NAMALWA (cell line): ENCODE results near the gene SESN2.
A peak's percentile ranks its signal among the peaks of the same experiment; 100 is the strongest.

Source experiments
- DNase-seq: peaks from one replicate; pipeline ENCODE4 v3.0.0-alpha.2; 2015; ENCODE audit warnings: low spot score

SESN2 gene

DNA sequence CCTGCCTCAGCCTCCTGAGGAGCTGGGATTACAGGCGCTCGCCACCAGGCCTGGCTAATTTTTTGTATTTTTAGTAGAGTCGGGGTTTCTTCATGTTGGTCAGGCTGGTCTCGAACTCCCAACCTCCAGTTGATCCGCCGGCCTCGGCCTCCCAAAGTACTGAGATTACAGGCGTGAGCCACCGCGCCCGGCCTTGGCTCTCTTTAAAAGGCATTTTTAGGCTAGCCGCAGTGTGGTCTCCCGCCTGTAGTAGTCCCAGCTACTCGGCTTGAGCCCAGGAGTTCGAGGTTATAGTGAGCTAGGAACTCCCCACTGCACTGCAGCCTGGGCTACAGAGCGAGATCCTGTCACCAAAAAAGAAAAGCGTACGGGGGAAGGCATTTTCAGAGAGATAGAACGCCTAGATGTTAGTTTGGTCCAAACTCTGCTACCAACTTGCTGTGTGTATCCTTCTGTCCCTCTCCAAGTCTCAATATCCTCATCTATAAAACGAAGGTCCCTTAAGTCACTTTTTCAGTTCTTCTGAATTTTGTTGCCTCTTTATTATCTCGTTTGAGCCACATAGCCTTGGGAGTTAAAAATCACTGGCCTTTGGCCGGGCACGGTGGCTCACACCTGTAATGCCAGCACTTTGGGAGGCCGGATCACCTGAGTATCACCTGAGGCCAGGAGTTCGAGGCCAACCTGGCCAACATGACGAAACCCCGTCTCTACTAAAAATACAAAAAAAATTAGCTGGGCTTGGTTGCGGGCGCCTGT is 70.3 kb downstream of the SESN2 start:
- peak; percentile 58 for DNase-seq
